HUDEP-2 (cell line): ENCODE results near the gene FCHO2.

Source experiments
- DNase-seq, 76 experiments: peaks; one replicate each; lab custom pipeline; 2025; ENCODE audit not compliant: unreplicated experiment in 76 of 76; lab: John Stamatoyannopoulos, UW

FCHO2 gene

DNA sequence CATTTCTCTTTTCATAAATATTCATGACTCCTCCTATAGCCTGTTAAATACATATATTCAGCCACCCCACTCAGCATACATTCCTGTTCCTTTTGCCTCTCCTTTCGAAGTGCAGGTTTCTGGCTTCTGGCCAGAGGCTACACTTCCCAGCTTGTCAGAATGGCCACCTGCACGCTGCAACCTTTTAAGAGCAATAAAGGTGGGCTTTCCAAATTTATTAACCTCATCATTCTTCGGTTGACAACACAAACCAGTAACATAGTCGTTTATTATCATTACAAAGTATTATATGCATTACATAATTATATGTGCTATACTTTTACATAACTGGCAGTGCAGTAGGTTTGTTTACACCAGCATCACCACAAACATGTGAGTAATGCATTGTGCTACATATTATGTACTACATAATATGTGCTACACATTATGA, 148.0 kb downstream of the FCHO2 start:
- DNase-seq = no peak

DNA sequence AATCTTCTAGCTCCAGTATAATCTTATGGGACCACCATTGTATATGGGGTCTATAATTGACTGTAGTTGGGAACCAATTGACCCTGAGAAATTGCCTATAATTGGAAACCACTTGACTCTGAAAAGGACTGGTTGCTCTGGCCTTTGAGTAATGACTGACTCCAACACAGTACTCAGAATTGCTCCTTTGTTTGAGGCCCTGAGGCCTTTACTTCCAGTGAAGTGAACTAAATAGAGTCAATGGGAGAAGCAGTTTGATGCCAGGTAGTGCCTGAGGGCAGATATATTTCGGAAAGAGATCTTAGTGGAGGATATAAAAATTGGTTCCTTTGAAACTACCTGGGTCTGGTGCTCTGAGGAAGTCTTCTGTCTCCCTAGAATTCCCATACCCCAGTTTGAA, 148.5 kb downstream of the FCHO2 start:
- no peak for DNase-seq

DNA sequence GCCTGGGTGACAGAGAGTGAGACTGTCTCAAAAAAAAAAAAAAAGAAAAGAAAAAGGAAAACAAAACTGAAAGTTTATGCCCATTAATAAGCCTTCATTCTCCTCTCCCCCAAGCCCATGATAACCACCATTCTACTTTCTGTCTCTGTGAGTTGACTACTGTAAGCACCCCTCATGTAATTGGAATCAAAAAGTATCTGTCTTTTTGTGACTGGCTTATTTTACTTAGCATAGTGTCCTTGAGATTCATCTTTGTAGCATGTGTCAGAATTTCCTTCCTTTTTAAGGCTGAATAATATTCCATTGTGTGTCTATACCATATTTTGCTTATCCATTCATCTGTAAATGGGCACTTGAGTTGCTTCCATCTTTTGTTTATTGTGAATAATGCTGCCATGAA, 150.5 kb downstream of the FCHO2 start:
- DNase-seq = no peak

DNA sequence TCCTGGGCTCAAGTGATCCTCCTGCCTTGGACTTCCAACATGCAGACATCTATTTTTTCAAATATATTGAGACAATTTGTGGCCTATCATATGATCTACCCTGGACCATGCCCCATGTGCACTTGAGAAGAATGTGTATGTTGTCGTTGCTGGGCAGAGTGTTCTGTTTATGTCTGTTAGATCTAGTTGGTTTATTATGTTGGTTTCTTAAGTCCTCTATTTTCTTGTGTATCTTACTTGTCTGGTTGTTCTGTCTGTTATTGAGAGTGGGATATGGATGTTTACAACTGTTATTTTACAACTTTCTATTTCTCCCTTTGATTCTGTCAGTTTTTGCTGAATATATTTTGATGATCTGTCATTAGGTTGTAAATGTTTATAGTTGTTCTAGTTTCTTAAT, 154.3 kb downstream of the FCHO2 start:
- no peak for DNase-seq

DNA sequence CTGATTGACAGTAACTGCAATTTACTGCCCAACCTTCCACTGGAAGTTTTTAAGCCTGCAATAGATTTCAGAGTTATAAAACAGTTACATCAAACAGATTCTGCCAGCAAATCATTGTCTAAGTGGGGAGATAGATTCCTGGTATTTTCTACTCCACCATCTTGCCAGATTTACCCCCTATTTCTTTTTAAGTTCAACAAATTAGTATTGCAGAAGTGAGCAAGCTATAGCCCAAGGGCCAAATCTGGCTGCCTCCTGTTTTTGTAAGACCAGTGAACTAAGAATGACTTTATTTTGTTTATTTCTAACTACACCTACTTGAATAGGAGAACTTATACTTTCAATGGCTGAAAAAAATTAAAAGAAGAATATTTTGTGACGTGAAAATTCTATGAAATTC, 155.7 kb downstream of the FCHO2 start:
- no peak for DNase-seq

DNA sequence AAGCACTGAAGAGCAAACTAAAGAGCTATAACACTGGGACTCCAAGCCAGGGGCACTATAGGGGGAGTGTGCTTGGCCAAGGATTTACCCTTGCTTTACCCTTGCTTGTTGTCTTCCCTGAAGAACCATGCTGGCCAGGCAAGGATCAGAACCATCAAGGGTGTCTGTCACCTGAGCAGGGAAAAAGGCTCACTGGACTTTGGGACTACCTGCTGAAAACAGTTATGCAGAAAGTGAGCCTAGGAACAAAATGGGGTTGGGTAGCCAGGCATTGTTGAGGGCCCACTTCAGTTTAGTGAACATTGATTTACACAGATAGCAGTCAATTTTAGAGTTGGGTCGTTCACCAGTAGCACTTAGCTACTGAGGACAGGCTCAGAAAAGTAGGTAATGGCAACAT, 156.5 kb downstream of the FCHO2 start:
- DNase-seq = no peak

DNA sequence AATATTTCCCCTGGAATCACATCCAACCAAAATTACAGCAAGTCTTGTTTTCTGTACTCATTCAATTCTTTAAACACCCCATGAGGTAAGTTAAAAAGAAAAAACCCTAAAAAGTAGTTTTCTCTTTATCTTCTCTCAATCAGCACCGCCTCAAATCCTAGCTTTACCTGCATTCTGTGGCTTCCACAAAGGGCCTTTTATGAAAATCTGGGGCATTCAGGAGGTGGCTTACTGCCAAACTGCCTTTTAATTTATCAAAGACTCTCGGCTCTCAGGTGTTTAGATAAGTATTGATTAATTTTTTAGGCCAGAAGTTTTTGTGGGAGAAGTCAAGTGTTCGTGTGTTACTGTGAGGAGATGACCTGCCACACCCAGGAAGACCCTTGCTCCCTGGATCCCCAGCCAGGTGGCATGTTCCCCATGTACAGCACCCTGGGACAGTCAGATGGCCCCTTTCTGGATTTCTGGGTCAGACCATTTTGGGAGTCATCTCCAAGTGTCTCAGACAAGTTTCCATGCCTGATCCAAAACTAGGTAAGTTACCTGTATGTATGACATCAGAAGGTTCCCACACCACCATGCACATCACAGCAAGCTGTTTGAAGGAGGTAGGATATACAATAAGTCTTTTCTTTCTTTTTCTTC, 158.3 kb downstream of the FCHO2 start:
- no peak for DNase-seq

DNA sequence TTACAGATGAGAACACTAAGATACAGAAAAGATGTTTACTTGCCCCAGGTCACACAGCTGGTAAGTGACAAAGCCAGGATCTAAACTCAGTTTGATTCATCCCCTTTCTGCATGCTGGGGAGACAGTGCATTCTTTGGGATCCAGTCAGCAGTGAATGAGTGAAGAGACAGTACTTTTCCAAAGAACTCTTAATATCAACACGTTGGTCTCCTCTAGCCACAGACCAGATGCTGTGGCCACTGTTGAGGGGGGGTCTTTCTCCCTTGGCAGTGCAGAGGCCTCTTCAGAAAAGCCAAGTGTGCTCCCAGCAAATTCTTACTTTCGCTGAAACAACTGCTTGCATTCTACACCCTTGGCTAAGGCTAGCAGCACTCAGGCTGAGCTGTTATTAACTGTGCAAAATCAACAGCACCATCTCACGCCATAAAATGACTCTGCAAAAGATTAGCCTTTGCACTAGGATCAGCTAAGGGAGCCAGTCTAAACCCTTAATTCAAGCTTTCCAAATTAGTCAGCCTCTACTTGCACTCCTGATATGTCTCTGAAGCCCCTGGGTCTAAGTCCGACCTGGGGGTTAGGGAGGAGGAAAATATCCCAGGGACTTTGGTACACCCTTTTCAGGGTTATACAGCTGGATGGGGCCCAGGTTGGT, 159.7 kb downstream of the FCHO2 start:
- peak in 4 of 76 experiments; percentile 3 to 14 (median 6) for DNase-seq

DNA sequence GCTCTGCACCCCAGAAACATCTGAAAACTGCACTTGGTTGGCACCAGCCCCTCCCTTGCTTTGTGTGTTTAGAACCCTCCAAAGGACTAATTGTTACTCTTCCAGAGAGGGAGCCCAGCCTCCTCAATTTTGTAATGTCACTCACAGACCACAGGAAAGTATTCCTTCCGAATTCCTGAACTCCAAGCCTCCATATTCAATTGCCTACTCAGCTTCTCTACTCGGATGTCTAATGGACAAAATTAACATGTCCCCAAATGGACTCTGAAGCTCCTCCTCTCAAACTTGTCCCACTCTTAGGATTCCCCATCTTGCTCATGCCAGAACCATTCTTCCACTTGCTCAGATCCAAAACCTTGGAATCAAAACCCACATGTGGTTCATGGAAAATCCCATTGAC, 160.7 kb downstream of the FCHO2 start:
- DNase-seq = no peak

DNA sequence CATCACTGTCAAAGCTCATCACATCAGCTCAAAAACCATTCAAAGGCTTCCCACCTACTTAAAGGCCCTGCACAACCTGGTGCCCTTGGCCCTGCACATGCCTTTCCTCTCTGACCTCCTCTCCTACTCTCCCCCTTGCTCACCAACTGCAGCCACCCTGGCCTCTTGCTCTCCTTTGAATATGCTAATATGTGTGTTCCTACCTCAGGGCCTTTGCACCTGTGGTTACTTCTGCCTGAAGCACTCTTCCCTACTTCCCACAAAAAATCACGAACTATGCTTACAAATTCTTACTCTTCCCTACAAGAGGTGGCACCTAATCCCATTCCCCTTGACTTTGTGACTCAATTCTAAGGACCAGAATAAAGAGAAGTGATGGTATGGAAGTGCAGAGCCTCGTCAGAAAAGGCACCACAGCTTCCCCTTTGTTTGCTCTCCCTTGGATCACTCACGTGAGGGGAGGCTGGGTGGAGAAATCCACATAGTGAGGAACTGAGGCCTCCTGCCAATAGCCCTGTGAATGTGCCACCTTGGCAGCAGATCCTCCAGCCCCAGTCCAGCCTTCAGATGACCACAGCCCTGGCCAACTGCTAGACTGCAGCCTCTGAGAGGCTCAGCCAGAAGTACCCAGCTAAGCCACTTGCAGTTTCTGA, 161.4 kb downstream of the FCHO2 start:
- no peak for DNase-seq

DNA sequence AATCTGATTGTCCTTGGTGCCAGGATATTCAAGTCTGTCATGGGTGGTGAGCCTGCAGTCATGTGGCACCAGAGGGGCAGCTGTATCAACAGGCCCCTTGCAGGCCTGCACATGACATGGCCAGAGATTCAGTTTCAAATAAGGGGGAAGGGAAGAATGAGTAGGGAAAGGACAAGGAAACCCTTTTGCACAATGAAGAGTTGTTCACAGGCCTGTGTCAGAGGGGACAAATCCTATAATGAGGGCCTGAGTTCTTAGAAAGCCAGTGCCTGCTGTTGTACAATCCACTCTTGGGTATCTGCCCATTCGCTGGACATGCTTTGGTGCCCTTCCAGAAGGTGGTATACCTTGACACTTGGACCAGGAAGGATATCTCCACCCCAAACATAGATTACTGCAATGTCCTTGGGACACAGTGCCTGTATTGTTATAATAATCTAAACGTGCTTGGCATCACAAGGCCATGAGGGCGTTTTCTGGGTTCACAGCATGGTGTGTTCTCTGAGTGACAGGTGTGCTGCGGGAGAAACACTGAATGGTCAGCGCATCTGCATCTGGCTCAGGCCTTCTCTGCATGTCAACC, 162.6 kb downstream of the FCHO2 start:
- peak in 2 of 76 experiments; percentile 7 to 15 for DNase-seq

DNA sequence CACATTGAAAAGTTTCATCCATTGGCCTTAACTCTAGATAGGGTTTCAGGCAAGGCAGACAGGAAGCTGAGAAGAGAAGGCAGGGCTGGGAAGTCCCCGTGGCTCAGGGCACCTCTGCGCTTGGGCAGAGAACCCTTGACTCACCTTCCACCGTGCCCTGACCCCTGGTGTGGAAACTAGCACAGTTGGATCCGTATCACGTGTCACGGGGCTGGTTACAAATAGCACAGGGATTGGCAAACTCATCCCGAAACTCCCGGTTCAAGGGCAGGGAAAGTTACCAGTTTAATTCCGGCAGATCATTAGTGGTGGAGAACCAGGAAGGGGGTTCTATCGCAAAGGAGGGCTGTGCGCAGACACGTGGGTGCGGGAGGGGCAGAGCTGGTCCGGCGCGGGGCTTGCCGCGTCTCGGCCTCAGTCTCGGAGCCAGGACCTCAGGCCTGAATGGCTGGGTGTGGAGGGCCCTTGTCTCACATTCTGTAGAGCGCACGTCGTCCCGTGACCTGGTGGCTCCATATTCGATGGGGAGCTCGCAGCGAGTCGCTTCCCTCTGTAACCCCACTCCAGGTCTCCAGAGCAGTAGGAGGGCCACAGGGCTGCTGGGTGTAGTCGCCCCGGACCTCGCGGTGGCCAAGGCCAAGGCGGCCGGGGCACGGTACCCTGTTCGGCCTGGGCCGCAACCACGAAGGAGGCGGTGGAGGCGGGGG, 163.8 kb downstream of the FCHO2 start:
- no peak for DNase-seq

DNA sequence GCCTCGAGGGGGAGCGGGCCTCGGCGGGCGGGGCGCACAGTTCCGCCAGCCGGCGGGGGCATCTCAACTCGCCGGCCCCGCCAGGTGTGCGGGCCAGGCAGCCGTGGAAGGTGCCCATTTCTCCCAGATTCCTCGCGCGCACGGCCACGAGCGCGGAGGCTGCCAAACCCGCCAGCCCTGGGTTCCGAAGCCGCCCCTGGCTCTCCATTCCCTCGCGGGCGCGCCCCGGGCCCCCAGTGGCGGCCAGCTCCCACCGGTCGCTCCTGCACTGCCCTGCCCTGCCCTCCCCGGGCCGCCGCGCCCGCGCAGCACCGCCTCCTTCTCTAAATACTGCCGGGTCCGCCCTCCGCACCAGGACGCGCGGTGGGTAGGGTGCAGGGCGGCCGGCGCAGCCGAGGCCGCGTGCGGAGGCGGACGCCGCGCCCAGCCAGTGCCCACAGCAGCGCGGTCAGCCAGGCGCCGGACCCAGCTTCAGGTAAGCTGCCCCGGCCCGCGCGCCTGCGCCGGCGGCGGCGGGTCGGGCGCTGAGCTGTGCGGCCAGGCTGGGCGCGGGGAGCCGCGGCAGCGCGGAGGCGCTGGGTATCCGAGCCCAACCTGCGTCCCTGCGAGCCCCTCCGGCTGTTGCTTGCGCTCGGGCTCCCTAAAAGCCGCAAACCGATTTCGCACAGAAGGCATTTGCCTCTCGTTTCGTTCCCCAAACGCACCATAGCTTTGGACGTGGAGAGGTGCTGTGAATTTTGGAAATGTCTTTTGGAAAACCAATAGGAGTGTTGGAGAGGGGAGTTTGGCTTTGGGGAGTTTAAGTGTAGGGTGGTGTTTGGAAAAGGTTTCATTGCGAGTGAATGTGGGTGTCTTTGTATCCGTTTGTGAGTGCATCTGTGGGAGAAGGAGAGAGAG, 164.6 kb downstream of the FCHO2 start, which contains the start of gene TMEM171:
TSS of gene TMEM171 (plus strand) at position 354 of the 897 bp plus-strand sequence. CDS start 2,799 bp downstream, outside the sequence.
- peak in 22 of 76 experiments; percentile 3 to 39 (median 21) for DNase-seq

DNA sequence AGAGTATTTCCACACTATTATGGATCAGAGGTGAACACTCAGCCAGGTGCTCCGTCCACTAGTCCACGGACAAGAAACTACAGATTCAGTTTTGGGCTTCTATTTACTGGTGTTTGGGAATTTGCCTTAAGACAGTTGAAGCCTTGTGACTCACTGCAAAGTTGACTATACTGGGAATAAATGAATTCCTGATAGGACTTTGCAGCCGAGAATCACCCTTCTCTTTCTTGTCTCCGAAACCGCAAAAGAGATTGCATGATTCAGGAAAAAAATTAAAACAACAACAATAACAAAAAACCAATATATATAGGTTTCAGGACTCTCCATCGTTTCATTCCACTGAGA, 165.2 kb downstream of the FCHO2 start:
- no peak for DNase-seq

DNA sequence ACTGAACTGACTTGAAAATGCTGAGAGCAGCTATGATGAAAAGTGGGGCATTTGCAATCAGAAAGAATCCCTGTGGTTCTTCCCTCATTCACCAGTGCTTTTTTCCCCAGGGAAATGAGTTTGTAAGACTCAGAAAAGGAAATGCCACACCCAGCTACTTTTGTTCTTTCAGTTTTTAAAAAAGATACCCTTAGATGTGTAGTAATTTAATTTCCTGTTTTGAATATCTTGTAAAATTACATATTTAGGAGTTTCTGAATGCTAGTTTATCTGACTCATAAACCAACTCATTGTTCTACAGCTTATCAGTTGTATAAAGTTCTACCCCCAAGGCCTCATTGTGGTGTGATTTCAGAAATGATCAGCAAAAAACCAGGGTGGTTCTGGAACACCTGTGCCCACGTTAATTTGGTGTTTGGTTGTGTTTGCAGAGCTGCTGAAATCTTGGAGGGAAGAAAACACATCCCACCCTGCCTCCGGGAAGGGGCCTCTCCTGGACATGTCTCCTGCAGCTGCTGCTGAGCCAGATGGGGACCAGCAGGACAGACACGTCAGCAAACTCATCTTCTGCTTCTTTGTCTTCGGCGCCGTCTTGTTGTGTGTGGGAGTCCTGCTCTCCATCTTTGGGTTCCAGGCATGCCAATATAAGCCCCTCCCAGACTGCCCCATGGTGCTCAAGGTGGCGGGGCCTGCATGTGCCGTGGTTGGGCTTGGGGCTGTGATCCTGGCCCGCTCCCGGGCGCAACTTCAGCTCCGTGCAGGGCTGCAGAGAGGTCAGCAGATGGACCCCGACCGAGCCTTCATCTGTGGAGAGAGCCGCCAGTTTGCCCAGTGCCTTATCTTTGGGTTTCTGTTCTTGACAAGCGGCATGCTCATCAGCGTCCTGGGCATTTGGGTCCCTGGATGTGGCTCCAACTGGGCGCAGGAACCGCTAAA, 167.3 kb downstream of the FCHO2 start:
- no peak for DNase-seq

DNA sequence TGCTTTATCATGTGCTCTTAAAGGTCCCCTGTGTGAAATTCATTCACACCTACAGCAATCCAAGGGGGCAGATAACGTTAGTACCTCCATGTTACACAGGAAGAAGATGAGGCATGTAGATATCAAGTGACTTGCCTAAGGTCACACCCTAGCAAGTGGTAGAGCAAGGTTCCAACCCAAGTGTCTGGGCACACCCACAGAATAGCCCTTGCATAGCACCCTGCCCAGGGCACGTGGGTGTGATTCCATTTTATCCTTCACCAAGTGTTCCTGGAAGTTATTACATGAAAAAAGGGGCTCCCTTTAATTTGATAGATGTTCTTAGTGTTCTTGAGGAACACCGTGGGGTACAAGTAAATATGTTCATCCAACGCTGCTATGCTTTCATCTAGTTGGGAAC, 169.4 kb downstream of the FCHO2 start:
- DNase-seq = peak in 2 of 76 experiments; percentile 10 to 16

DNA sequence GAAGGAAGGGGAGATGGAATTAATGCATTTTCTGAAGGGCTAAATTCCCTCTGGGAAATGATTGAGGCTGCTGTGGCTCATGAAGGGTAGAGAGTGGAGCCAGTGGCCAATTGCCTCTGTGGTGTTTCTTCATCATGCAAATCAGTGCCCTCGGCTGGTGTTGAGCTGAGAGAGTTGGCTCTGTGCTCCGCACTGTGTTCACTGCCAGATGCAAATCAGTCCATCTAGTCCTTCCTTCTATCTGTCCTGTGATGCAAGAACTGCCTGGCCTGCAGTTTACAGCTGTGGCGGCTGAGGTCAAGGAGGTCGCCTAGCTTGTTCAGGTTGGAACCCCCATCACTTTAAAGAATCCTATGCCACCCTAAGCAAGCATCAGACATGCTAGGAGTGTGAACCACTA, 170.5 kb downstream of the FCHO2 start:
- no peak for DNase-seq

DNA sequence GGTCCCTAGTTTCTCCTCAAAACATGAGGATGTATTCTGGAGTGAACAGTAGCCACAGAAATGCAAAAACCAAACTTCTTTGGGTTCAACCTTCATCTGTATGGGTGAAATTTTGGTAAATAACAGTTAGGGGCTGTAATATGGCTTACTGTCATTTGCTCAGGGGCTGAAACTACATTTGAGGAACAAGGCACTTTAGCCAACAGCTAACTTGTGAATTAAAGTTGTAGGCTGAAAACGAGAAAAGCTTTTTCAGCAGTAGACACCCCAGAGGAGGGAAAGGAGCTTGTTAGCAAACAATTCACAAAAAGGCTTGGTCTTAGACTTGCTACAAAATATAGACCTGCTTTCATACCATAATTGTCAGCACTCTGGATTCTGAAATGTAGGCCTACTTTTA, 171.1 kb downstream of the FCHO2 start:
- no peak for DNase-seq

DNA sequence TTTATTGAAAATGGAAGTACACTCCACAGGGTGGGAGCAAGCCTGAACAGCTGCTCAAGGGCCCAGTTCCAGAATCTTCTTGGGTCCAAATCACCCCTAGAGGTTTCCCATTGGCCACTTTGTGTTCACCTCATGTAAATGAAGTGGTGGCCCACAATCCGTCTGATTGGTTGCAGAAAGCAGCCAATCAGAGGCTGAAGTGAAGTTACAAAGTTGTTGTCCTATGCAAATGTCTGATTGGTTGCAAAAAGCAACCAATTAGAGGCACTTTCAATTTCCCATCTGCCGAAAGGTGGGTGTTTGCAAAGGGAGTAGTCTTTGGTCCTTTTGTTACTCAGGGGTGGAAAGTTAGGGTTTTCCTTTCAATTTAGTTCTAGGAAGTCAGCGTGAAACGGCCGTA, 173.3 kb downstream of the FCHO2 start:
- DNase-seq = no peak
